NK-92 (cell line): ENCODE results near the gene MS4A15.
"Not testable (repeated sequence)": the region's sequence is repeated elsewhere in the genome, so short reads cannot be mapped to it uniquely, and the experiment has no call there.

ENCODE experiments used
- DNase-seq: peaks from one replicate; lab custom pipeline; 2025; ENCODE audit not compliant: unreplicated experiment; lab: John Stamatoyannopoulos, UW

Gene MS4A15

GRCh38 chr11:60756307-60757032, at the start of gene MS4A15:
TSS of gene MS4A15 (plus strand) at chr11:60756867. CDS start at chr11:60763734, 6,867 bp downstream.
- no peak for DNase-seq

- no peak for DNase-seq
Measured at GRCh38 chr11:60706931-60707330, 49.7 kb upstream of the MS4A15 start.

GRCh38 chr11:60710482-60710881, 46.2 kb upstream of the MS4A15 start:
- no peak for DNase-seq

- DNase-seq, result no peak
Measured at GRCh38 chr11:60711276-60711675, 45.4 kb upstream of the MS4A15 start.

- not testable (repeated sequence) for DNase-seq
Measured at GRCh38 chr11:60713423-60713822, 43.2 kb upstream of the MS4A15 start.

GRCh38 chr11:60717956-60718355, 38.7 kb upstream of the MS4A15 start:
- no peak for DNase-seq

- DNase-seq, result no peak
Measured at GRCh38 chr11:60718524-60719316, 37.9 kb upstream of the MS4A15 start.

GRCh38 chr11:60719391-60719790, 37.3 kb upstream of the MS4A15 start:
- DNase-seq, result no peak

GRCh38 chr11:60720460-60720859, 36.2 kb upstream of the MS4A15 start:
- no peak for DNase-seq

GRCh38 chr11:60724420-60724819, 32.2 kb upstream of the MS4A15 start, which contains the start of gene MS4A18:
TSS of gene MS4A18 (plus strand) at chr11:60724720.
- no peak for DNase-seq

- no peak for DNase-seq
Measured at GRCh38 chr11:60725592-60725991, 31.1 kb upstream of the MS4A15 start.

GRCh38 chr11:60731586-60731985, 25.1 kb upstream of the MS4A15 start:
- no peak for DNase-seq

GRCh38 chr11:60734279-60734678, 22.4 kb upstream of the MS4A15 start:
- DNase-seq, result no peak

GRCh38 chr11:60739114-60739513, 17.6 kb upstream of the MS4A15 start:
- DNase-seq, result no peak

GRCh38 chr11:60740573-60740972, 16.1 kb upstream of the MS4A15 start:
- DNase-seq, result no peak

- no peak for DNase-seq
Measured at GRCh38 chr11:60741421-60741820, 15.2 kb upstream of the MS4A15 start.

- no peak for DNase-seq
Measured at GRCh38 chr11:60743058-60743457, 13.6 kb upstream of the MS4A15 start.

- no peak for DNase-seq
Measured at GRCh38 chr11:60744114-60744513, 12.6 kb upstream of the MS4A15 start.

- no peak for DNase-seq
Measured at GRCh38 chr11:60747359-60747873, 9.3 kb upstream of the MS4A15 start.

- DNase-seq, result no peak
Measured at GRCh38 chr11:60748225-60748624, 8.4 kb upstream of the MS4A15 start.

GRCh38 chr11:60748821-60749220, 7.8 kb upstream of the MS4A15 start:
- DNase-seq, result no peak

- DNase-seq, result no peak
Measured at GRCh38 chr11:60750911-60751310, 5.8 kb upstream of the MS4A15 start.
